Stimulated activated CD4-positive, alpha-beta T cell treated with anti-CD3 and anti-CD28 coated beads, TNF-alpha, amount 100 ng/mL, for 4 hours (primary cell): Measurements from ENCODE around the gene NRBF2.
"Not testable (repeated sequence)": the region's sequence is repeated elsewhere in the genome, so short reads cannot be mapped to it uniquely, and the experiment has no call there.

Experiments
- DNase-seq, 3 experiments: peaks; one replicate each; pipeline ENCODE4 v3.0.0-alpha.2; 2020; ENCODE audit warnings: low read depth in 3 of 3

The NRBF2 gene

DNA sequence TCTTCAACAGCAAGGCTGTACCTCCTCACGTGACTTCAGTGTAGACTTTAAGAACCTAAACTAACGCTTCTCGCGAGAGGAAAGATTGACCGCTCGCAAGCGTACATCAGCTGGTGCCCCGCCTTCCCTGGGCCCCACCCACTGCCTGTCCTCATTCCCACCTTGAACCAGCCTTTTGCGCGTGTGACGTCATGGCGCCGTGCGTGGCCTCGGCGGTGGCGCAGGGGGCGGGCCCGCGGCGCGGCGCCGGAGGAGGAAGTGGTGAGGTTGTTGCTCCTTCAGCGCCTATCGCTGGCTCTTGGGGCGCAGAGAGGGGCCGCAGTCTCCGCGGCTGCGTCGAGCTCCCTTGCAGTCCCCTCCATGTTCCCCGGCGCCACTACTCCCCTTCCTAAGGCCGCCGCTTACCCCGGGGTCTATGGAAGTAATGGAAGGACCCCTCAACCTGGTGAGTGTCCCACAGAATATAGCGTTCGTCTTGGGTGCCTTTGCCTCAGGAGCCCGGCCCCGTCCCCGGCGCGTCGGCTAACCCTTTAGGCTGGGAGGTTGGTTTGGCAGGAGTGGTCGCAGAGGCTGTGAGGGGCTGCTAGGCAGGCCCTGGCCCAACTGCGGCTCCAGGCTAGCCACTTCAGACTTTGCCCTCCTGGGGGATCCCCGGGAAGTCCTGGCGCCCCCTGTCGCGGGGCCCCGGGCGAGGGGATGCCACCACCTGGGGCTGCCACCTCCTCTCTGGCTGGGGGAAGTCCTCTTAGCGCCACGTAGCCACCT is at the start of gene NRBF2:
Gene NRBF2 (plus strand): TSS at position 273 of the 765 bp plus-strand sequence. CDS start 143 bp downstream, at position 416.
- peak; percentile 91 to 95 (median 94) for DNase-seq

DNA sequence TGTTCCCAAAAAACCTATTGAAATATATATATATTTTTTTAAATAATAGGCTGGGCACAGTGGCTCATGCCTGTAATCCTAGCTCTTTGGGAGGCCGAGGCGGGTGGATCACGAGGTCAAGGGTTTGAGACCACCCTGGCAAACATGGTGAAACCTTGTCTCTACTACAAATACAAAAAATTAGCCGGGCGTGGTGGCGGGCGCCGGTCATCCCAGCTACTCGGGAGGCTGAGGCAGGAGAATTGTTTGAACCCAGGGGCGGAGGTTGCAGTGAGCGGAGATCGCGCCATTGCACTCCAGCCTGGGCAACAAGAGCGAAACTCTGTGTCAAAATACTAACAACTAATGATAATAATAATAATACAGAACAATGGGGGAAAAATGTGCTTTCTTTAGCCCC is 49.7 kb upstream of the NRBF2 start:
- not testable (repeated sequence) for DNase-seq

DNA sequence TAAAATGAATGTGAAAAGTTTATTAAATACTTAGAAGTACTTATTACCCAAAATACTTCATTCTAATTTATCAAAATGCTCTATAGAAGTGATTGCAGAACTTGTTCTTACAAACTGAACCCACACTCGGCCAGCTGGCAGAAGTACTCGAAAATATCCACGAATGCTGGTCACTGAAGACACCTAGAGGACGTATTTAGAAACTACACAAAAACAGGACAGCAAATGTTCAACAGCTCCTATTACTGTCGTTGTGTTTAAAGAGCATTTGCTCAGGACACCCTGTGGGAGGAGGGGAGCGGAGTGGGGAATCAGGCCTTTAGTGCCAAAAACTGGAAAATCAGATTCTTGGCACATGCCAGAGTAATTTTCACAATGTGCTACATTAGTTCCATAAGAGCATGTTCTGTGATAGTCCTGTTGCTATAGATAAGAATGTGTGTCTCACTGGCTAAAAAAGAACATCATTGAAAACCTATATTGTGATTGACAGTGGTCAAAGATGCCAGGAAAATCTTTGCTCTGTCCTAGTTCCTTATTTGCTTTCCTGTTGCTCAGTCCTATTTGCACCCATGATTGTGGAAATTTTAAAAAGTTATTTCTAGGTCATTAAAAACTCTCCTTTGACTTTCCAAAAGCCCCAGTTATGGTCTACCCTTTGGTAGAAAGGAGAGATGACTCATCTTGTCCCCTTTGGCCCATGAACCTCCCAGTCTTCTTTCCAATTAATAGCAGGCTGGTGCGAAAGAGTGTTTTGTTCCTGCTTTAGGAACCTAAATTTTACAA is 49.0 kb upstream of the NRBF2 start:
- DNase-seq = peak in 2 of 3 experiments; percentile 3 to 6

DNA sequence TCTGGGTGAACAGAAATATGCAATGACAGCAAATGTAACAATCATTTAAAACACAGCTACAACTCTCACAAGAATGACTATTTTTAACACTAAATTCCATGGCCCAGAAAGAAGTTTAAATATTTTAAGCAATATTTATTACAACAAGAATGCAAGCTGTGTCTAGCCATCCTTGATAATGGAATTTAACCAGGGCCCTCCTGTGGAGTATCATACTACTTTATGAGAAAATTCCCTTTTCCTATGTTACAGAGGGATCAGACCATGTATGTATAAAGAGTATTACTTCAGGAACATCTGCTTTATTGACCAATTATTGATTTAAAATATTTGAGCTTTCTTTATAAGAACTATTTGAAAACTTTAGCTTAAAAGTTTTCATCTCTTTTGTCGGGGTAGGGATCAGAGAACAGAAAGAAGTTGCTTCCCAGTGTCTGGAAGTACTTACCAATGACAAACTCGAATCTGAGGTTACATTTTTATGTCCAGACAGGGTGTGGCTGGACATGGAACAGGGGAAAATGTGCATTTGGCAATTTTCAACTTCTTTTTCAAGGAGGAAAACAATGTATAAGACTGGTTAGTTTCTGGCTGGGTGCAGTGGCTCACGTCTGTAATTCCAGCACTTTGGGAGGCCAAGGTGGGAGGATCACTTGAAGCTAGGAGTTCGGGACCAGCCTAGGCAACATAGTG is 48.3 kb upstream of the NRBF2 start:
- no peak for DNase-seq

DNA sequence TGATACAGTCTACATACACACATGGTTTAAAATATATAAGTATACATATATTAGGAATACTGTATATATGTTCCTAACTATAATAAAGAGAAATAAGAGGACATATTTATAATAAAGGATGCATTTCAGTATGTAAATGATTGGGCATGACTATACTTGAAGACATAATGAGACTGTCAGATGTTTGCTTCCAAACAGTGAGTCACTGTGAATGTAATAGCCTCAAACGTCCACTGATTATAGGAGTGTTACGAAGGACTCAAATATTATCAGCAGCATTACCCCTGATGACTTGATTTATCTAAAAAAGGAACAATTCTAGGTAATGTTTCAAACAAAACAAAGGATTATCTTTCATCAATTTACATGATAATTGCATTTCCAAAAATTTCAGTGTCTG is 39.9 kb upstream of the NRBF2 start:
- no peak for DNase-seq

DNA sequence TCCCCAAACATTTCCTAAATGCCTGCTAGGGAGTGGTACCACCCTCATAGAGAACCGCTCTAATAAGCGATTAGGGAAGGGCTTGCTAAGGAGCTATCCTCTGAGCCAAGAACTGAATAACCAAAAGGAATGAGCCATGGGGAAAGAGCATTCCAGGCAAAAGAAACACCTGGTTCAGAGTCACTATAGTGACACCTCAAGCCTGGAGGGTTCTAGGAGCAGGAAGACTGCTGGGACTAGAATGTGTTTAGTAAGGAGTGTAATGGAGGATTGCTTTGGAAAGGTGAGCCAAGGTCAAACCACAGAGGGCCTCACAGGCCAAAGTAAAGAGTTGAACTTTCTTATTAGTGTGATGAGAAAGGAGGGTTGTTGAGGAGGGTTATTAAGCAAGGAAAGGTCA is 38.7 kb upstream of the NRBF2 start:
- no peak for DNase-seq

DNA sequence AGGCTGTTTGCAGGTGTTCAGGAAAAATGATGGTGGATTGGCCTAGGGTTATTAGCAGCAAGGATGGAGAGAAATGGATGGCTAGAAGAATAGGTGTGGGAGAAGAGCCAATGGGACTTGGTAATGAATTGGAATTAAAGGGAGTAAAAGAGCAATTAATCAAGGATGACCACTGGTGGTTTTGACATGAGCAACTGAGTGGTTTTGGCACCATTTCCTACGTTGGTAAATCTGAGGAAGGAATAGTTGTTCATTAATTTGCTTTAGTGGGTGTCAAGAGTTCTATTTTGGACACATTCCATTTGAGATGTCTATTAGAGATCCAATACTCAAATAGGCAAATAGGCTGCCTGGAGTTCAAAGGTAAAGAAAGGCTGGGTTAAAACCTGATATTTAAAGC is 38.2 kb upstream of the NRBF2 start:
- no peak for DNase-seq

DNA sequence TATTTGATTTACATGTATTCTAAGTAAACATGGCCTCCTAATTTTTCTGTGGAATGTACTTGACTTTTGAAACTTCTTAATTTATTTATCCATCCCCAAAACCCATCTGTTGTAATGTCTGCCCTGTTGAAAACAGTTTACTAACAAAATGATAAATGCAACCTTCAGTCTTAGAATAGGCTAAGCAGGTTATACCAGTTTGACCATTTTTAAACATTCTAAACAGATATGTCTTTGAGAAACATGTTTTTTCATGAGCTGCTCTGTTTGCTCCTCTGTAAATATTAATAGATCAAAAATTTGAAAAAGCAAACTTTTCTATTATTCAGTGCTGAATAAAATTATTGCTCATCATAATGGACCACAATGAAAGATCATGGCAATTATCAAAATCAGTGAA is 33.4 kb upstream of the NRBF2 start:
- no peak for DNase-seq

DNA sequence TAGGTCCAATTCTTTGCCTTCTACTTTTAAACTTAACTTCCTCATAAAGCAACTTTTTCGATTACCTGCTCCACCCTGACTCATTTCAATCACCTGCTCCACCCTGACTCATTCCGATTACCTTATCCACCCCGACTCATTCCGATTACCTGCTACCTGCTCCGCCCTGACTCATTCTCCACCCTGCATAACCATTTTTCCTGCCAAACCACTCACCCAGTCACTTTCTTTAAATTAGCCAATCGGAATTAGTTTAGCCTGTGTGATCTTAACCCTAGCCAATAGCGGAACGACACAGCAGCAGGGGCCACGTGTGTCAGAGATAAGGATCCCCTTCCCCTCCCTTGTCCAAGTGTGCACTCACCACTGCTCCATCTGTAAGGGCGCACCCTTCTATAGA is 32.0 kb upstream of the NRBF2 start:
- DNase-seq = not testable (repeated sequence)

DNA sequence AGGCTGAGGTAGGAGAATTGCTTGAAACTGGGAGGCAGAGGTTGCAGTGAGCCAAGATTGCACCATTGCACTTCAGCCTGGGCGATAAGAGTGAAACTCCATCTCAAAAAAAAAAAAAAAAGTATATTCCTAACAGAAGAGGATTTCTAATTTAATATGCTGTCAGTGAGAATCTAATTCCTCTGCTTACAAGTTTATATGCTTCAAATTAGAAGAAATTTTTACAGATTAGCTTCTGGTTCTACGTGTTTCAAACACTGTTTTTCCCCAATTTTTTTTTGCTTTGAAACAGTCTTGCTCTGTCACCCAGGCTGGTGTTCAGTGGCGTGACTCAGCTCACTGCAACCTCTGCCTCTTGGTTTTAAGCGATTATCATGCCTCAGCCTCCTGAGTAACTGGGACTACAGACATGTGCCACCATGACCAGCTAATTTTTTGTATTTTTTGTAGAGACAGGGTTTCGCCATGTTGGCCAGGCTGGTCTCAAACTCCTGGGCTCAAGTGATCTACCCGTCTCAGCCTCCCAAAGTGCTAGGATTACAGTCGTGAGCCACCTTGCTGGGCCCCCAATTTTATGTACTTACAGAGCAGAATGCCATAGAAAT is 30.7 kb upstream of the NRBF2 start:
- not testable (repeated sequence) for DNase-seq

DNA sequence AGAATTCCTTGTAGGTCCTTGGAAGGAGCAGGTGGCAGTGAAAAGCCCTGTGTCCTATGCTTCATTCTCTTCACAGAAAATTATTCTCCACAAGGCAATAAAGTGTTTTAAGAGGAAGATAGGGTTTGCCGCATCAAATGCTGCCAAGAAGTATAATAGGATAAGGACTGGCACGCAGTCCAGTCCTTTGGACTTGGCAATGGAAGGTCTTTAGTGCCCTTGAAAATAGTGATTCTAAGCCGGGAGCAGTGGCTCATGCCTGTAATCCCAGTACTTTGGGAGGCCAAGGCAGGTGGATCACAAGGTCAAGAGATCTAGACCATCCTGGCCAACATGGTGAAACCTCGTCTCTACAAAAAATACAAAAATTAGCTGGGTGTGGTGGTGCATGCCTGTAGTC is 29.9 kb upstream of the NRBF2 start:
- DNase-seq = not testable (repeated sequence)

DNA sequence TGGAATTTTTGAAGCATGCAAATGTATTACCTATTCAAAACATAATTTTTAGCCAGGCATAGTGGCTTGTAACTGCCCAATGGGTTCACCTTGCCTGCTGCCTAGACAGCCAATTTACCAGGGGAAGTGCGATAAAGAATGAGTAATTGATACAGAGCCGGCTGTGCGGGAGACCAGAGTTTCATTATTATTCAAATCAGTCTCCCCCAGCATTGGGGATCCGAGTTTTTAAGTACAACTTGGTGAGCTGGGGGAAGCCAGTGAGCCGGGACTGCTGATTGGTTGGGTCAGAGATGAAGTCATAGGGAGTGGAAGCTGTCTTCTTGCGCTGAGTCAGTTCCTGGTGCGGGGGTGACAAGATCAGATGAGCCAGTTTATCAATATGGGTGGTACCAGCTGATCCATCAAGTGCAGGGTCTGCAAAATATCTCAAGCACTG is 29.1 kb upstream of the NRBF2 start:
- peak in 1 of 3 experiments; percentile 1 for DNase-seq

DNA sequence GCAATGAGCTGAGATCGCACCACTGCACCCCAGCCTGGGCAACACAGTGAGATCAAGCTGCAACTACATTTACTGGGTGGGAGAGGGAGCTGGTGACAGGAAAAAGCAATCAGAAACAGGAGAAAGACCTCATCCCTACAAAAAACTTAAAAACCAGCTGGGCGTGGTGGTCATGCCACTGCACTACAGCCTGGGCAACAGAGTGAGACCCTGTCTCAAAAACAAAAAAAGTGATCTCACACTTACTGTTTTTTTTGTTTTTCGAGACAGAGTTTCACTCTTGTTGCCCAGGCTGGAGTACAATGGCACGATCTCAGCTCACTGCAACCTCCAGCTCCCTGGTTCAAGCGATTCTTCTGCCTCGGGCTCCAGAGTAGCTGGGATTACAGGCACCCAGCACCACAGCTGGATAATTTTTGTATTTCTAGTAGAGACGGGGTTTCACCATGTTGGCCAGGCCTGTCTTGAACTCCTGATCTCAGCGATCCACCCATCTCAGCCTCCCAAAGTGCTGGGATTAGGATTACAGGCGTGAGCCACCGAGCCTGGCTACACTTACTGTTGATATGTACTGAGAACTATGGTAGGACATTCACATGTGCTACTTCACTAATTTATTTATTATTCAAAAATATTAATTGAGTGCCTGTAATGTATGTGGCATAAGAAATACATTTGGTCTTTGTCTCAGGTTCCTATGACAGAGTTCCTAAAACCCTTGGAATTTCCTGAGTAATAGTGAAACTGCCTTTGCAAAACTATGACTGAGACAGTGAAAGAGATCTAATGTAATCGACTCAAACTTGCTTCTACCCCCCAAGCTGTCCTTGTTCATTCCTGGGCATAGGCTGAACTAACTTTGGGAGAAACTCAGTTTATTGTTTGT is 27.7 kb upstream of the NRBF2 start:
- DNase-seq = no peak

DNA sequence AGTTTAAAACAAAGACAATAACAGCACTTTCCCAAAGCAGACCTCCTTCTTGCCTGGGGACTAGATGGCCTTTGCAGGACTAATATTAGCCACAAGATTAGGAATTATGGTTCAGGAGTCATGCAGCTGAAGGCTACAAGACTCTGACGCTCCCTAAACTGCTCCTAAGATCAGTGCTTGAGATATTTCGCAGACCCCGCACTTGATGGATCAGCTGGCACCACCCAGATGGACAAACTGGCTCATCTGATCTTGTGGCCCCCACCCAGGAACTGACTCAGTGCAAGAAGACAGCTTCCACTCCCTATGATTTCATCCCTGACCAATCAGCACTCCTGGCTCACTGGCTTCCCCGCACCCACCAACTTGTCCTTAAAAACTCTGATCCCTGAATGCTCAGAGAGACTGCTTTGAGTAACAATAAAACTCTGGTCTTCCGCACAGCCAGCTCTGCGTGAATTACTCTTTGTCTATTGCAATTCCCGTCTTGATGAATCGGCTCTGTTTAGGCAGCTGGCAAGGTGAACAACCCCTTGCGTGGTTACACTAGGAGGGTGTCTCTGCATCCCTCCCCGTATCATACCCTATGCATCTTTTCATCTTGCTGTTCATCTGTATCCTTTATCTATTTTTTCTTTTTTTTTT is 26.9 kb upstream of the NRBF2 start:
- no peak for DNase-seq

DNA sequence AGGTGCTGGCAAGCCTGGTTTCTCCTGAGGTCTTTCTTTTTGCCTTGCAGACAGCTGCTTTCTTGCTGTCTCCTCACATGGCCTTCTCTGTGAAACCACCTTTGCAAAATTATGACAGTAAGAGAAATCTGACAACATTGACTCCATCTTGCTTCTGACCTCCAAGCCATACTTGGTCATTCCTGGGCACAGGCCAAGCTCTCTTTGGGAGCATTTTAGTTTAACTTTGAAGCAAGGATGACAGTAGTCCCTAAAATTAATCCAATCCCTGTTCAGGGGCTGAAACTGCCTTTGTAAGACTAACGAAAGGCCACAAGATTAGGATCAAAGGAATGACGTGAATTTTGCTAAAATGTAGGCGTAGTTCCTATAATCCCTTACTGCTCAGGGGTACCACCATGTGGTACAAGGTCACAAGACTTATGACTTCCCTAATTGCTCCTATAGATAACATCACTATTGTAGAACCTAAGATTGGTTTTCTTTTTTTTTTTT is 25.1 kb upstream of the NRBF2 start:
- no peak for DNase-seq

DNA sequence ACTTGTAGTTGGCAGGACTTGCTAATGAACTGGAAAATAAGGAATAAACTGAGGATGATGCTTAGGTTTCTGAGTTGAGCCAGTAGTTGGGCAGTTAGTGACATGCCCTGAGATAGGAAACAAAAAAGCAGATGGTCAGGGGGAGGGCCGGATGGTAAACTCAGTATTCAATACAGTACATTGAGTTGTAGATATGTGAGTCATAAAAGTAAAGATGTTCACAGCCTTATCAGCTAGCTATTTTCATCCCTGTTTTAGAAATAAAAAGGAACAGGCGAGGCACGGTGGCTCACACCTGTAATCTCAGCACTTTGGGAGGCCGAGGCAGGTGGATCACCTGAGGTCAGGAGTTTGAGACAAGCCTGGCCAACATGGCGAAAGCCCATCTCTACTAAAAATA is 22.2 kb upstream of the NRBF2 start:
- DNase-seq = no peak

DNA sequence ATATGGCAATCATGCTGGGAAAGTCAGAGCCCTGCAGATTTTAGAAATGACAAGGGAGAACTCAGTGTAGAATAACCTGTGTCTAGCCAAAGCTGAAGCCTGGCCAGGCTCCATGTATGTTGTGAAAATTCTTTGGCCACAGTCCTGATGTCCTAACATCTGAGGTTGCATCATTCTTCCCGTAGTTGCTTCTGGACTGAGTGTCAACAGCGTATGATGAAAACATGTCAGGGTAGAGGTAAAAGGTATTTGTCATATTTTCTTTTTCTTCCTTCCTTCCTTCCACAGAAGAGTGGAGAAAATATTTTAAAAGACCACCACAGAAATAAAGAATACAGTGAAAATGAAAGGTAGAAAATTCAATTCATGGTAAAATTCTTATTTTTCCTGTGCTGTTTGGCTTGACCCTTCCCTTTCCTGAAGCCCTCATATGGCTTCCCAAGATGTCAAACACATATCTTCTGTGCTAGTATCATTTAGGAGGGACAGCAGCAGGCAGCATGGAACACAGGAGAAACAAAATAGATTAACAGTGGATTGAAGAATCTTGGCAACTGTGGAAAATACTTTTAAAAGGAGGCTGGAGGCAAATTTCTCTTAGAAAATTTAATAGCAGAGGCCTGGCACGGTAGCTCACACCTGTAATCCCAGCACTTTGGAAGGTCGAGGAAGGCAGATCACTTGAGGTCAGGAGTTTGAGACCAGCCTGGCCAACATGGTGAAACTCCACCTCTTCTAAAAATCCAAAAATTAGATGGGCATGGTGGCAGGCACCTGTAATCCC is 18.9 kb upstream of the NRBF2 start:
- DNase-seq = no peak

DNA sequence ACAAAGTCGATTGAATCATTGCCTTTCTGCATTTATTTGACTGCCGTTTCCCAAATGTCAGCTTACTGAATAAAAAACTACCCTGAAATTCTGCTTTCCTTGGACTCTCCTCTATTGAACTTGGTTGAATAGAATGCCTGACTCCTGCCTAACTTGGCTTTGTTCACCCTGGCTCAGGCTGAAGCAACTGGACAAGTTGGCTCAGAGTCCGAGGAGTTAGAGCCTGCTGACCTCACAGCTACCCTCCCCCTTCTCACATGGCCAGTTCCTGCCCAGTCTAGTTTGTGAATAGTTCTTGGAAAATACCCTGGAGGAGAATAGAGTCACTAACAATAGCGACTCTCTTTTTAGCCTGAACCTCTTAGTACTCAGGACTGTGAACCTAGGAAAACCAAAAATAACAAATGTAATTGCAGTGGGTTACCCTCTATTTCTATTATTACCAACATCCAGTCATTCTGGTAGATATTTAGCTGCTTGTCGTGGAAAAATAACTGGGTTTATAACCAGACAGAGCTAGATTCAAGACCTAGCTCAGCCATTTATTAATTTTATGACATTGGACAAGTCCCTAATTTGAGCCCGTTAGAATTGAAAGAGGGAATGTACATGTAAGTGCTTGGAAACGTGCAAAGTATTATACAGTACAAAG is 17.3 kb upstream of the NRBF2 start:
- DNase-seq = no peak
